ENCODE data around the gene UGP2. TPM values are rescaled to one million over a fixed set of nuclear protein-coding genes. Genes with fewer than 3 reads are reported as not detected.
"Not testable (repeated sequence)": the region's sequence is repeated elsewhere in the genome, so short reads cannot be mapped to it uniquely, and the experiment has no call there.

The UGP2 gene
- total RNA-seq (2014; rRNA removed; shearing (Covaris generic)) = 47.6 and 51.9 TPM in 2 replicates

GRCh38 chr2:63841254-63842022 lies at the start of gene UGP2:
TSS of gene UGP2 (plus strand) at chr2:63841896. CDS start at chr2:63842186, 290 bp downstream.
- peak; percentile 94 for DNase-seq (ENCODE audit: low read depth)

GRCh38 chr2:63792530-63792929 lies 49.2 kb upstream of the UGP2 start:
- DNase-seq (ENCODE audit: low read depth) = peak; percentile 67

DNA sequence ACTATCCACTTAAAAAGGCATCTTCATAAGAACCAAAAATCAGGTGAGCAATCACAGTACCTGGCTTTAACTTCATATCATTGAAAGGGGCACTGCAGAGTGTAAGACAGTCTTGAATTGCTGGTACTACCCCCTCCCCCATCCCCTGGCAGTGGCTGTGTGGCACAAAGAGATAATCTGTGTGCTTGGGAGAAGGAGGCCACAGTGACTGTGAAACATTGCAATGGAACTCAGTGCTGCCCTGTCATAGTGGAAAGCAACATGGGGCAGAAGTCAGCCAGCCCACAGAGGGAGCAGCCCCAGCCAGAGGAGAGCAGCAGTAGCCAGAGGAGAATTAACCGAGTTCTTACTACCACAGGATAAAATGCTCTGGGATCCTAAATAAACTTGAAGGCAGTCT lies 45.3 kb upstream of the UGP2 start:
- no peak for DNase-seq (ENCODE audit: low read depth)

GRCh38 chr2:63796796-63797195 lies 44.9 kb upstream of the UGP2 start:
- DNase-seq (ENCODE audit: low read depth) = no peak

DNA sequence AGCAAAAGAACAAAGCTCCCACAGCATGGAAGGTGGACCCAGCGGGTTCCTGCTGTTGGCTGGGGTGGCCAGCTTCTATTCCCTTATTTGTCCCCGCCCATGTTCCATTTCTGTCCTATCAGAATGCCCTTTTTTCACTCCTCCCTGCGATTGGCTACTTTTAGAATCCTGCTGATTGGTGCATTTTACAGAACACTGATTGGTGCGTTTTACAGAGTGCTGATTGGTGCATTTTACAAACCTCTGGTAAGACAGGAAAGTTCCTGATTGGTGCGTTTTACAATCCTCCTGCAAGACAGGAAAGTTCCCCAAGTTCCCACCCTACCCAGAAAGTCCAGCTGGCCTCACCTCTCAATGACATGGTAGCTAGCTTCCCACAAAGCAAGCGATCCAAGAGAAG lies 40.2 kb upstream of the UGP2 start:
- no peak for DNase-seq (ENCODE audit: low read depth)

DNA sequence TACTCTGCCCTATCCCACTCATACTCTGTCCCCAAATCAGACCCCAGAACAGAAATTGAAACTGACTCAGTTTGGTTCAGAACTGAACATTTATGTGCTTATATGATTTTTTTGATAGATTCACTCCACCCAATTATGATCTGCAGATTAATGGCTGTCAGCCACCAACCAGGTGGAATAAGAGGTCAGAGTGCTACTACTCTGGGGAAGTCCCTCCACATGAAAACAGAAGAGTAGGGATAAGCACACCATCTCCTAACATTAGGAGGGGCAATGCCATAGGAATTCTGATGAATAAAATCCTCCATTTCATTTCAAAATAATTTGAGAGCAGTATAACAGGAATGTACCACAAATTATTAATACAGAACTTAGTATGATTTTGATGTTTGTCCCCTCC lies 36.3 kb upstream of the UGP2 start:
- DNase-seq (ENCODE audit: low read depth) = no peak

DNA sequence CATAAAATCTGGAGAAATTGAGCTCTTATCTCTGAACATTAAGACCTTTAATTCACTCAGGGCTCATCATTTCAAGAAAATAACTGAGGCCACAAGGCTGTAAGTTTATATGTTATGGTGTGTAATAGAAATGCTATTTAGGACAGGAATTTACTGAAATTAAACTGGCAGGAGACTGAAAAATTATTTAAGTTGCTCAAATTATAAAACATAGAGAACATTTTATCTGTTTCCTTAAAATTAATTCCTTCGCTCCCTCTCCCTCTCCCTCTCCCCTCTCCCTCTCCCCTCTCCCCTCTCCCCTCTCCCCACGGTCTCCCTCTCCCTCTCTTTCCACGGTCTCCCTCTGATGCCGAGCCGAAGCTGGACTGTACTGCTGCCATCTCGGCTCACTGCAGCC lies 33.7 kb upstream of the UGP2 start:
- not testable (repeated sequence) for DNase-seq (ENCODE audit: low read depth)

GRCh38 chr2:63808911-63809310 lies 32.8 kb upstream of the UGP2 start:
- not testable (repeated sequence) for DNase-seq (ENCODE audit: low read depth)

DNA sequence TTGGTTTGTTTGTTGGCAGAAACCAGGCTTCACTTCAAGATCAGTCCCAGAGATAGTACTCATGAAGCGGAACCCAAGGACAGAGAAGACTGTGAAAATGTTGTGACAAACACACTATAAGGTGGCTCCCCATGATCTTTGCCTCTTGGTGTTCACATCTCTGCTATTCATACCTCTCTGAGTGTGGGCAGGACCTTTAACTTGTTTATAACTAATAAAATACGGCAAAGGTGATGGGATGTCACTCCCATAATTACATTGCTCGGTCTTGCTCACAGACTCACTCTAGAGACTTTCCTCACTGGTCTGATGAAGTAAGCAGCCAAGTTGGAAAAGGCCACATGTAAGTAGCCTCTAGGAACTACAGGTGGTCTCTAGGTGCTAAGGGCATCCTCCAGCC lies 30.6 kb upstream of the UGP2 start:
- no peak for DNase-seq (ENCODE audit: low read depth)

- not testable (repeated sequence) for DNase-seq (ENCODE audit: low read depth)
Measured at GRCh38 chr2:63811870-63812269, 29.8 kb upstream of the UGP2 start.

GRCh38 chr2:63814114-63814513 lies 27.6 kb upstream of the UGP2 start:
- no peak for DNase-seq (ENCODE audit: low read depth)

- DNase-seq (ENCODE audit: low read depth) = no peak
Measured at GRCh38 chr2:63817382-63817781, 24.3 kb upstream of the UGP2 start.

- DNase-seq (ENCODE audit: low read depth) = no peak
Measured at GRCh38 chr2:63818271-63818670, 23.4 kb upstream of the UGP2 start.

GRCh38 chr2:63819256-63819655 lies 22.4 kb upstream of the UGP2 start:
- DNase-seq (ENCODE audit: low read depth) = no peak

GRCh38 chr2:63819765-63820717 lies 21.7 kb upstream of the UGP2 start:
- DNase-seq (ENCODE audit: low read depth) = no peak

GRCh38 chr2:63820969-63821368 lies 20.7 kb upstream of the UGP2 start:
- no peak for DNase-seq (ENCODE audit: low read depth)

- DNase-seq (ENCODE audit: low read depth) = no peak
Measured at GRCh38 chr2:63821396-63821795, 20.3 kb upstream of the UGP2 start.

DNA sequence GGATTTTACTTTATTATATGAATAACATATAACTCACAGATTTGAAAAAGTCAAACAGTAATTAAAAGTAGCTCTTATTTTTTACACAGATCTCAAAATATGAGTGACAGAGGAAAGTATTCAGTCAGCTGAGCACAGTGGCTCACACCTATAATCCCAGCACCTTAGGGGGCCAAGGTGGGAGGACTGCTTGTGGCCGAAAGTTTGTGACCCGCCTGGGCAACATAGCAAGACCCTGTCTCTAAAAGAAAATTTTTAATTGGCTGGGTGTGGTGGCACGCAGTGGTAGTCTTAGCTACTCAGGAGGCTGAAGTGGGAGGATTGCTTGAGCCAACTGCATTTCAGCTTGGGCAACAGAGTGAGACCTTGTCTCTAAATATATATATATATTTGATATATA lies 19.2 kb upstream of the UGP2 start:
- no peak for DNase-seq (ENCODE audit: low read depth)

GRCh38 chr2:63827749-63828148 lies 13.9 kb upstream of the UGP2 start:
- DNase-seq (ENCODE audit: low read depth) = peak; percentile 70

DNA sequence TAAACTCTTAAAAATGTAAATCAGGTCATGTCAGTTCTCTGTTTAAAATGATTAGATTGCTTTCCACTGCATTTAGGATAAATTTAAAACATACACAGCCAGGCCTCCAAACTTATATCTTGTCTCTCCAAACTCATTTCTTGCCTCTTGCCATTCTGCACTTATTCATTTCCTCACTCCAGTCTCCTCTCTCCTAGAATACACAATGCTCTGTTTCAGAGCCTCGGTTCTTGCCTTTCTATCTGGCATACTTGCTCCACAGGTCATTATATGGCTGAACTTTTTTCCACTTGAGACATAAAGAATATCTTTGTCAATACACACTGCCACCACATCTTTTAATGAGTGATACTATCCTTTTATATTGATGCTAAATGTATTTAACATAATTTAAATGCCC lies 10.5 kb upstream of the UGP2 start:
- no peak for DNase-seq (ENCODE audit: low read depth)

GRCh38 chr2:63834401-63834800 lies 7.3 kb upstream of the UGP2 start:
- DNase-seq (ENCODE audit: low read depth) = no peak

GRCh38 chr2:63837036-63837594 lies 4.6 kb upstream of the UGP2 start:
- no peak for DNase-seq (ENCODE audit: low read depth)
